Measurements from ENCODE around the gene ZBTB2.
"Not testable (repeated sequence)": the region's sequence is repeated elsewhere in the genome, so short reads cannot be mapped to it uniquely, and the experiment has no call there.

ZBTB2 gene

GRCh38 chr6:151400473-151400872 is 9.1 kb upstream of the ZBTB2 start:
- DNase-seq = no peak

GRCh38 chr6:151399679-151400078 is 8.3 kb upstream of the ZBTB2 start:
- no peak for DNase-seq

DNA sequence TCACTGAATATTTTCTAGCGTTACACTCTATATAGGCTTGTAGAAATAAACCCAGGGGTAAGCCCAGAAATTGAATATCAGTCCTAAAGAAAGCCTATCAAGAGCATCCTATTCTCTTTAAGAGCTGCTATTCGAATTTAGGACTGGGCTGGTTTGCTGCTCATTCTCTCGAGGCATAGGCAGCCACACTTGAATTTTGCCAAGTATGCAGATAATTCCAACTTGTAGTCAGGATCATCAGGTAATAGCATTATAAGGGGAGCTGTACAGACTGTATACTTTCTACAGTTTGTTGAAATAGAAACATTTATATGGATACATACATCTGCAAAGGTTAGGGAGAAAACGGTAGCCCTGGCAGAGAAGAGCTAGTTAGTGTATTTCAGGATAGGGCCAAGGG is 2.1 kb upstream of the ZBTB2 start:
- no peak for DNase-seq

DNA sequence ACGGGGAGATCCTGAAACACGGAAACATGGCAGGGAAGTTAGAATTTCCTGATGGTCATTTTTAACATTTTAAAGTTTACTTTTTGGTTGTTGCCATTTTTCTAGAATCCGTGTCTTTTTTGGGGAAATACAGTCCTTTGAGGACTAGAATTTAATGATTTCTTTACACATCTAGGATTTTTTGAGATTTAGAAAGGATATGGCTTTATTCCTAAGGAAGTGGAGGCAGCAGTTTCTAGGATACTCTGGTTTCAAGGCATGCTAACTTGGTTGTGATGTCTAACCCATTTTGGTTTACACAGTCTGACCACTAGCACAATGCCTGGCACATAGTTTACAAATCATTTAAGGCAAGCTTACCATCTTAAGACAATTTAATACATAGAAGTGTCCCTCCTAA is 1.1 kb upstream of the ZBTB2 start:
- DNase-seq = no peak

GRCh38 chr6:151390851-151391470 is 398 bp downstream of the ZBTB2 start:
- peak; percentile 81 for DNase-seq

GRCh38 chr6:151390276-151390850 is 996 bp downstream of the ZBTB2 start:
- DNase-seq = peak; percentile 98

DNA sequence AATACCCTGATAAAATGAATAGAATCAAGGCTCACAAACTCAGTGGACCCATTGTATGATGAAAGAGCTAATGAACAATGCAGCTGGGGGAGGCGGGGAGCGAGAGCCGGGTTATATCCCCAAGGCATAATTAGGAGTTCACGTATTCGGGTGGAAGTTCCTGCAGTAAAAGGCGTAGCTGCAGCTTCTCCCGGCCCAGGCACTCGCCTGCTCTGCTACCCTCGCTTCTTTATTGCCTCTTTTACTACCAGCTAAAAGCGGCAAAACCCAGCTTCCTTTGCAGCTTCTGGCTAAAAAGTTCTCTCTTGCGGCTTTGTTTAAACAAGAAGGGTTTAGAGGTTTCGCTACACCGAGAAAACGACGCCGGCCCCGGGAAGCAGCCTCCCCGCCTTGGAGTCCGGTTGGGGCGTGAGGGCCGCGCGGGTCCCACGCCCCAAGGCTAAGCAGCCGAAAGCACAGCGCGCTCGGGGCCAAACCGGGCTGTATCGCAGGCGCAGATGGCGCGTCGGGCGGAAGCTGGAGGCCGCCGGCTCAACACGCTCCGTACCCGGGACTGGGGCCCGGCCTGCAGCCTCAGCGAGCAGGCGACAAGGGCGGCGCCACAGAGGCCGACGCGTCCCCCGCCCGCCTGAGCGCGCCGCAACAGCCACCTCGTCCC is 1.6 kb downstream of the ZBTB2 start:
- peak; percentile 54 for DNase-seq

DNA sequence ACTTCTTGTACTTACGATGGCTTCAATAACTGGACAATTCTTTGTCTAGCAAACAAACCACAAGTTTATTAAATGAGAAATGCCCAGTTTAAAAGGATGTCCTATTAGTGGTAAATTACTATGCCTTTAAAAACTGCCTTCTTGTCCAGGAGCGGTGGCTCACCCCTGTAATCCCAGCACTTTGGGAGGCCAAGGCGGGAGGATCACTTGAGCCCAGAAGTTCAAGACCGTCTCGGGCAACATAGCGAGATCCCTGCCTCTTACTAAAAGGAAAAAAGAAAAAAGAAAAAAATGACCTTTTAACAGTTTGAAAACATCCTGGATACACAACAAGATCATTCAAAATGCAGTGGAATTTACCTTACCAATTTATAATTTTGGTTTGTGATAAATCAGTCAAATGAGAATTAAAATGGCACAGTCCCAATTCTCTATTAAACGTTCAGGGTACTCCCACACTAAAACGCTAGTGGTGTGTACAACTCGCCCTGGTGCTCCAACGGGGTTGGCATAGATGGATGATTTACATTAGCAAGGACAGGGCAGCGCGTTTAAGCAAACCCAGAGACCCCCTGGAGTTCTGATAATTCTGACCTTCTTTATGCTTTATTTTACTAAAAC is 2.3 kb downstream of the ZBTB2 start:
- DNase-seq = no peak

DNA sequence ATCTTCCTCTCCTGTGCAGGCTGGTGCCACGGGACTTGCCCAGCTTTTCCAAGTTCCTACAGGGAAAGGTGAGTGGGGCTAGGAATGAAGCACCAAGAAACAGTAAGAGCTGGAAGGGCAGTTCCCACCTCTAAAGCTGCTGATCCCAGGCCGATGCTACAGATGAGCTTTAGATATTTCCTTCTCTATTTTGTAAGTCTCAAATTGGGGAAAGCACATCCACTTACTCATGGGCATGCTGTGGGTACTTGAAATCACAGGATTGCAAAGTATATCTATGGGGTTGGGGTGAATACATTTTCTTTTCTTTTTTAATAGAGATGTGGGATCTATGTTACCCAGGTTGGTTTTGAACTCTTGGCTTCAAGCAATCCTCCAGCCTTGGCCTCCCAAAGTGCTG is 3.1 kb downstream of the ZBTB2 start:
- DNase-seq = no peak

- no peak for DNase-seq
Observed at GRCh38 chr6:151387175-151387970, 4.0 kb downstream of the ZBTB2 start.

GRCh38 chr6:151385177-151385576 is 6.2 kb downstream of the ZBTB2 start:
- DNase-seq = no peak

GRCh38 chr6:151384151-151384550 is 7.2 kb downstream of the ZBTB2 start:
- no peak for DNase-seq

GRCh38 chr6:151382631-151383030 is 8.7 kb downstream of the ZBTB2 start:
- not testable (repeated sequence) for DNase-seq

GRCh38 chr6:151381722-151382121 is 9.6 kb downstream of the ZBTB2 start:
- no peak for DNase-seq

- no peak for DNase-seq
Observed at GRCh38 chr6:151380848-151381205, 10.5 kb downstream of the ZBTB2 start.

DNA sequence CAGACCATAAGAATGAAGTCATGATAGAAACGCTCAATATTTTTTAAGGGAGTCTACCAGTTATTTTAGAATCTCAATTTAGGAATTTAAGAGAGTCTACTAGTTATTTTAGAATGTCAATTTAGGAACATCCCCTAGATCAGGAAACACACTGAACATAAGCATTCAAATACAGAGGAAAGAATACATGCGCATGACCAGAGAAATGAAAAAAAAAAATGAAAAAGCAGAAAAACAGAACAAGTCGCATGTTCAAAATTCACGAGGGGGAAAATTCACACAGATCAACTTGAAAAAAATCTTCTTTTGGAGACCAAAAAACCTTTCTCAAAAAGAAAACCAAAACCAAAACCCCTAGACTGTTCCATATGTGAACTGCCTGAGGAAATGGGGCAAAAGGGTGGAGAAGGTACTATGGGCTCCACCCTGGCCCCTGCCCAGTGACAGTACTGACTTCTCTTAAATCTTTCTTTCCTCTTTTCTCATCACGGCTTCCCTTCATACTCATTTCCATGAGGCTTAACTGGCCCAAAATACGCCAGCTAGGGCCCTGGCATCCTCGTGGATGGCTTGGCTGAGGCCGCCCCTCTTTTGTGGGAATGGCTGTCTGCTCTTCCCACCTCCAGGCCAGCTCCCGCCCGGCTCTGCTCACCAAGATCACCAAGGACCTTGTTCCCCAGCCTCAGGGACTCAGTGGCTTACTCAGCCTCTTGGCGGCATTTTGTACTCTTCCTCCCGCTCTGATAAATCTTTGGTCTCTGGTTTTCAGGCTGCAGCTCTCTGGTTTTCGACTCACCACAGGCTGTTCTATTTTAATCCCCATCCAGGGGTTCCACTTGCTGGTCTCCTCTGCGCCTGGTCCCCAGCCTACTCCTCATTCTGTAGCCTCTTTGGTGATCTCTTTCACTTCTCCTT is 11.2 kb downstream of the ZBTB2 start:
- DNase-seq = peak; percentile 16

- DNase-seq = no peak
Observed at GRCh38 chr6:151377095-151377494, 14.3 kb downstream of the ZBTB2 start.

GRCh38 chr6:151376440-151376839 is 14.9 kb downstream of the ZBTB2 start:
- no peak for DNase-seq

DNA sequence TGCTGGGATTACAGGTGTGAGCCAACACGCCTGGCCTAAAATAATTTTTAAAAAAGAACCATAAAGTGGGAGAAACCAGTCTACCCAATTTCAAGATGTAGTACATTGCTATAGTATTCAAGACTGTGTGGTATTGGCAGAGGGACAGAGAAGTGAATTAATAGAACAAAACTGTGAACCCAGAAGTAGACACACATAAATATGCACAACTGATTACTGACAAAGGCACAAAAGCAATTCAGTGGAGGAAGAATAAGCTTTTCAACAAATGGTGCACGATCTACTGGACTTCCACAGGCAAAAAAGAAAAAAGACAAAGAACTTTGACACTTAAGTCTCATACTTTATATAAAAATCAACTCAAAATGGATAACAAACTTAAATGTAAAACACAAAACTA is 15.5 kb downstream of the ZBTB2 start:
- DNase-seq = no peak

DNA sequence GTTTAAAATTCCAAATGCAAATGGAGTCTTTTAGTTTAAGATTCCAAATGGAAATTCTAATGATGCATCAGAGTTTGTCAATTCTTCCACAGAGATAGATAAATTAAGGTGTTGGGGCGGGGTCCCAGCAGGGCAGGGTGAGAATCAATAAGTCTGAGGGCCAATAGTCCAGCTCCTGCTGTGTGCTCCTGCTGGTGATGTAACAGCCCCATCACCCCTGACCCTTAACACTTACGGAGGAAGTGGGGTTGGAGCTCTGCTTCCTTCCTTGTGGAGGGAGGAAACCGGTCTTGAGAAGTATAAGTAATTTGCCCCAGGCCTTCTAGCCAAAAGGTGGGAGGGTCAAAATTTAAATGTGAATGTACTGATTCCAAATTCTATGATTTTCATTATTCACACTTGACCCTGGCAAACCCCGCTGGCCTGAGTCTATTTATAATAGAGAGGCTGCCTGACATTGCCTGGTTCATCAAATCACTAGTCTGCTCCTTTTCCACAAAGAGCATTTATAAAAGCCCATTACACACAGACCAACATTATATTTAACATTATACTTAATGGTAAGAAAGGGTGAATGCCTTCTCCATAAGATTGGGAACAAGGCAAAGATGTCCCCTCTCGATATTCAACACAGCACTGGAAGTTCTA is 17.2 kb downstream of the ZBTB2 start:
- no peak for DNase-seq

DNA sequence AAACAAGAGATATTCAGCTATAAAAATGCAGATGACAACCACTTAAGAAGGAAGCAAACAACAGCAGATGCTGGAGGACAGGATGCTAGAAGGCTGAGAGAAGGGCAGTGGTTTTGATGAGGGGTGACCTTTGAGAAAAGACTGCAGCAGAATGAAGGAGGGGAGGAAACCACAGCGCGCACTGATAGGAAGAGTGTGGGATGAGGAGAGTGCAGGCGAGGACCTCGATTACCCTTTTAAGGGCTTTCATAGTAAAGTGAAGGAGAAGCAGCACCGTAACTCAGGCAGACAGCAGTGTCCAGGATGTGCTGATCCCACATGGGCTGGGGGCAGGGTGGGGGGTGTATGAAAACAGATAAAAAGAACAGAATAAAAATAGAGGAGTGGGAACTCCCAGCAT is 19.2 kb downstream of the ZBTB2 start:
- DNase-seq = peak; percentile 24

All from stimulated activated CD4-positive, alpha-beta T cell treated with anti-CD3 and anti-CD28 coated beads, Interleukin-15, amount 100 ng/mL, for 24 hours (primary cell).